PC-9 (cell line): ENCODE data around the gene PATL2. TPM values are rescaled to one million over a fixed set of nuclear protein-coding genes. Genes with fewer than 3 reads are reported as not detected.
A peak's percentile ranks its signal among the peaks of the same experiment; 100 is the strongest.

ENCODE experiments used
- BruUV-seq: library from RNA; stranded (reverse); fragments of 400-500 nt; replicated peaks from 2 replicates; lab custom pipeline; 2021; lab: Mats Ljungman, UMichigan
- CTCF ChIA-PET: fragments of 300-600 bp; sonication (Branson Sonifier 250); formaldehyde crosslinking; loops from one replicate; lab custom pipeline; 2022; ENCODE audit warnings: antibody characterized with exemption; lab: Charles Lee
- POLR2A ChIA-PET: fragments of 300-600 bp; sonication (Branson Sonifier 250); formaldehyde crosslinking; loops from one replicate; lab custom pipeline; 2022; ENCODE audit warnings: antibody characterized with exemption; ENCODE audit not compliant: unreplicated experiment; lab: Charles Lee
- DNase-seq, 2 experiments: peaks; one replicate each; pipeline versions ENCODE4 v3.0.0 to v3.0.0-alpha.2; 2015 to 2022; ENCODE audit warnings: mixed read lengths in 1 of 2
- H2AFZ ChIP-seq: fragments of 200-600 bp; sonication (generic); 2 replicates; pipeline ENCODE4 v1.8.1; 2017; ENCODE audit warnings: antibody characterized with exemption
- H3F3A ChIP-seq: fragments of 200-600 bp; sonication (generic); 2 replicates; pipeline ENCODE4 v1.8.1; 2017; ENCODE audit warnings: antibody characterized with exemption, mild to moderate bottlenecking, low read depth; ENCODE audit not compliant: insufficient read depth
- H3K27ac ChIP-seq: fragments of 200-600 bp; sonication (generic); 2 replicates; pipeline ENCODE4 v1.6.1; 2016; ENCODE audit warnings: mixed run types
- H3K27me3 ChIP-seq: fragments of 200-600 bp; sonication (generic); 2 replicates; pipeline ENCODE4 v1.6.1; 2016; ENCODE audit warnings: low read depth, mixed run types; ENCODE audit not compliant: insufficient read depth
- H3K36me3 ChIP-seq: fragments of 200-600 bp; sonication (generic); 2 replicates; pipeline ENCODE4 v1.6.1; 2016; ENCODE audit warnings: low read depth, mixed run types
- H3K4me1 ChIP-seq: fragments of 200-600 bp; sonication (generic); replicated peaks from 2 replicates; pipeline ENCODE4 v1.6.1; 2016; ENCODE audit warnings: mixed run types; ENCODE audit not compliant: insufficient read depth
- H3K4me2 ChIP-seq: fragments of 200-600 bp; sonication (generic); 2 replicates; pipeline ENCODE4 v1.6.1; 2017; ENCODE audit warnings: mixed run types
- H3K4me3 ChIP-seq: fragments of 200-600 bp; sonication (generic); 2 replicates; pipeline ENCODE4 v1.6.1; 2016; ENCODE audit warnings: mixed run types
- H3K79me2 ChIP-seq: fragments of 200-600 bp; sonication (generic); 2 replicates; pipeline ENCODE4 v1.6.1; 2017; ENCODE audit warnings: low read depth, mixed run types
- H3K9me2 ChIP-seq: fragments of 200-600 bp; sonication (generic); 2 replicates; pipeline ENCODE4 v1.8.1; 2017; ENCODE audit warnings: mild to moderate bottlenecking; ENCODE audit not compliant: insufficient read depth
- H3K9me3 ChIP-seq: fragments of 200-600 bp; sonication (generic); 2 replicates; pipeline ENCODE4 v1.8.1; 2016; ENCODE audit warnings: low read depth; ENCODE audit not compliant: insufficient read depth
- H4K20me1 ChIP-seq: fragments of 200-600 bp; sonication (generic); 2 replicates; pipeline ENCODE4 v1.8.1; 2017; ENCODE audit not compliant: insufficient read depth
- EZH2 ChIP-seq: fragments of 200-600 bp; sonication (generic); IDR thresholded peaks from 2 replicates; pipeline ENCODE4 v1.8.0; 2017; ENCODE audit warnings: antibody characterized with exemption, low read depth
- intact Hi-C: fragments of 100-400 bp; cut with micrococcal nuclease; formaldehyde crosslinking; loops from one replicate; pipeline ENCODE4 v1.10.0; 2022; ENCODE audit not compliant: unreplicated experiment
- total RNA-seq: library from RNA; stranded (reverse); gene quantifications from 2 replicates; pipeline ENCODE4 v1.2.3, GENCODE V29; 2021
- TF ChIP-seq, protein P1 (sequence below): fragments of 200-600 bp; sonication (generic); conservative IDR thresholded peaks from 2 replicates; pipeline ENCODE4 v1.6.1; 2017; ENCODE audit warnings: mixed run types, antibody characterized with exemption, mild to moderate bottlenecking, moderate library complexity

Gene PATL2
- total RNA-seq, 1 experiment from 2014 or later, result 0.61 TPM

DNA sequence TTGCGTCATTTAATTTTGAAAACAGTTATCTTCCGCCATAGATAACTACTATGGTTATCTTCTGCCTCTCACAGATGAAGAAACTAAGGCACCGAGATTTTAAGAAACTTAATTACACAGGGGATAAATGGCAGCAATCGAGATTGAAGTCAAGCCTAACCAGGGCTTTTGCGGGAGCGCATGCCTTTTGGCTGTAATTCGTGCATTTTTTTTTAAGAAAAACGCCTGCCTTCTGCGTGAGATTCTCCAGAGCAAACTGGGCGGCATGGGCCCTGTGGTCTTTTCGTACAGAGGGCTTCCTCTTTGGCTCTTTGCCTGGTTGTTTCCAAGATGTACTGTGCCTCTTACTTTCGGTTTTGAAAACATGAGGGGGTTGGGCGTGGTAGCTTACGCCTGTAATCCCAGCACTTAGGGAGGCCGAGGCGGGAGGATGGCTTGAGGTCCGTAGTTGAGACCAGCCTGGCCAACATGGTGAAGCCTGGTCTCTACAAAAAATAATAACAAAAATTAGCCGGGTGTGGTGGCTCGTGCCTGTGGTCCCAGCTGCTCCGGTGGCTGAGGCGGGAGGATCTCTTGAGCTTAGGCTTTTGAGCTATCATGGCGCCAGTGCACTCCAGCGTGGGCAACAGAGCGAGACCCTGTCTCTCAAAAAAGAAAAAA is 1.4 kb upstream of the PATL2 start:
- Histone ChIP-seq H3K4me1 (peaks cover 8% of the 10 kb centered on the region), H4K20me1 (no peaks in the 10 kb centered on the region), H3K9me2 (no peaks in the 10 kb centered on the region), H3K27ac (0 out of 2 replicates have a peak overlapping the region, but pooled peaks have one; percentile 16), H3K36me3 (peaks cover under 1% of the 10 kb centered on the region; the same call in 1 of the 2 replicates), H3F3A (peaks cover 15% of the 10 kb centered on the region), H3K79me2 (peaks cover 41% of the 10 kb centered on the region), H3K4me2 (peak overlapping the region; percentile 93), H3K9me3 (no peaks in the 10 kb centered on the region), H3K4me3 (peak overlapping the region; percentile 94), H2AFZ (peak overlapping the region; percentile 82), H3K27me3 (no peaks in the 10 kb centered on the region)
- POLR2A ChIA-PET, result interaction anchor here (0.5 to 1.0 kb wide), 5 partner anchors 9 to 505 kb away, joined by 3 to 8 read pairs (median 4); no protein-coding TSS in a partner anchor
- no TSS peak for BruUV-seq
- intact Hi-C loops, result no loop called here
- CTCF ChIA-PET, result interaction anchor here (0.7 to 2.0 kb wide), 5 partner anchors 14 to 255 kb away, joined by 3 to 8 read pairs (median 4); partner anchors contain the start of gene SPG11
- TF ChIP-seq, protein P1, sequence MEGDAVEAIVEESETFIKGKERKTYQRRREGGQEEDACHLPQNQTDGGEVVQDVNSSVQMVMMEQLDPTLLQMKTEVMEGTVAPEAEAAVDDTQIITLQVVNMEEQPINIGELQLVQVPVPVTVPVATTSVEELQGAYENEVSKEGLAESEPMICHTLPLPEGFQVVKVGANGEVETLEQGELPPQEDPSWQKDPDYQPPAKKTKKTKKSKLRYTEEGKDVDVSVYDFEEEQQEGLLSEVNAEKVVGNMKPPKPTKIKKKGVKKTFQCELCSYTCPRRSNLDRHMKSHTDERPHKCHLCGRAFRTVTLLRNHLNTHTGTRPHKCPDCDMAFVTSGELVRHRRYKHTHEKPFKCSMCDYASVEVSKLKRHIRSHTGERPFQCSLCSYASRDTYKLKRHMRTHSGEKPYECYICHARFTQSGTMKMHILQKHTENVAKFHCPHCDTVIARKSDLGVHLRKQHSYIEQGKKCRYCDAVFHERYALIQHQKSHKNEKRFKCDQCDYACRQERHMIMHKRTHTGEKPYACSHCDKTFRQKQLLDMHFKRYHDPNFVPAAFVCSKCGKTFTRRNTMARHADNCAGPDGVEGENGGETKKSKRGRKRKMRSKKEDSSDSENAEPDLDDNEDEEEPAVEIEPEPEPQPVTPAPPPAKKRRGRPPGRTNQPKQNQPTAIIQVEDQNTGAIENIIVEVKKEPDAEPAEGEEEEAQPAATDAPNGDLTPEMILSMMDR, result no peak
- no peak for TF ChIP-seq EZH2
- peak; percentile 55 to 58 for DNase-seq

DNA sequence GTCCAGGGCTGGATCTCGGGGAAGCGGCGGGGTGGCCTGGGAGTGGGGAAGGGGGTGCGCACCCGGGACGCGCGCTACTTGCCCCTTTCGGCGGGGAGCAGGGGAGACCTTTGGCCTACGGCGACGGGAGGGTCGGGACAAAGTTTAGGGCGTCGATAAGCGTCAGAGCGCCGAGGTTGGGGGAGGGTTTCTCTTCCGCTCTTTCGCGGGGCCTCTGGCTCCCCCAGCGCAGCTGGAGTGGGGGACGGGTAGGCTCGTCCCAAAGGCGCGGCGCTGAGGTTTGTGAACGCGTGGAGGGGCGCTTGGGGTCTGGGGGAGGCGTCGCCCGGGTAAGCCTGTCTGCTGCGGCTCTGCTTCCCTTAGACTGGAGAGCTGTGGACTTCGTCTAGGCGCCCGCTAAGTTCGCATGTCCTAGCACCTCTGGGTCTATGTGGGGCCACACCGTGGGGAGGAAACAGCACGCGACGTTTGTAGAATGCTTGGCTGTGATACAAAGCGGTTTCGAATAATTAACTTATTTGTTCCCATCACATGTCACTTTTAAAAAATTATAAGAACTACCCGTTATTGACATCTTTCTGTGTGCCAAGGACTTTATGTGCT is 721 bp upstream of the PATL2 start:
- Histone ChIP-seq H3K9me3 (no peaks in the 10 kb centered on the region), H3F3A (peaks cover 10% of the 10 kb centered on the region; the same call in 1 of the 2 replicates), H3K9me2 (no peaks in the 10 kb centered on the region), H3K79me2 (peaks cover 41% of the 10 kb centered on the region), H3K36me3 (no peaks in the 10 kb centered on the region; the same call in 1 of the 2 replicates), H3K27me3 (no peaks in the 10 kb centered on the region), H3K4me1 (peaks cover 15% of the 10 kb centered on the region), H4K20me1 (no peaks in the 10 kb centered on the region), H3K4me3 (peak overlapping the region; percentile 94), H3K27ac (peak overlapping the region; percentile 45; the same call in 1 of the 2 replicates), H2AFZ (peak overlapping the region; percentile 82), H3K4me2 (peak overlapping the region; percentile 93)
- CTCF ChIA-PET, result interaction anchor here (0.5 to 1.6 kb wide), 4 partner anchors 15 to 50 kb away, joined by 3 to 6 read pairs (median 4); partner anchors contain the start of gene SPG11
- DNase-seq, result no peak
- intact Hi-C loops, result loop anchor here (1.0 kb wide), 2 partner anchors 14 to 49 kb away; partner anchors contain the start of gene SPG11
- POLR2A ChIA-PET, result interaction anchor here (0.6 to 1.2 kb wide), 4 partner anchors 15 to 49 kb away, joined by 3 to 7 read pairs (median 4); partner anchors contain the start of gene SPG11
- TSS peak; percentile 52 for BruUV-seq
- TF ChIP-seq, protein P1, result no peak
- no peak for TF ChIP-seq EZH2
